HG03159 (cell line): ENCODE results near the gene ANXA3.

Source experiments
- ATAC-seq: cut with Tn5 transposase; IDR thresholded peaks from one replicate; pipeline ENCODE4 v1.9.1; 2021; ENCODE audit warnings: mild to moderate bottlenecking, moderate library complexity; ENCODE audit not compliant: unreplicated experiment

The ANXA3 gene

DNA sequence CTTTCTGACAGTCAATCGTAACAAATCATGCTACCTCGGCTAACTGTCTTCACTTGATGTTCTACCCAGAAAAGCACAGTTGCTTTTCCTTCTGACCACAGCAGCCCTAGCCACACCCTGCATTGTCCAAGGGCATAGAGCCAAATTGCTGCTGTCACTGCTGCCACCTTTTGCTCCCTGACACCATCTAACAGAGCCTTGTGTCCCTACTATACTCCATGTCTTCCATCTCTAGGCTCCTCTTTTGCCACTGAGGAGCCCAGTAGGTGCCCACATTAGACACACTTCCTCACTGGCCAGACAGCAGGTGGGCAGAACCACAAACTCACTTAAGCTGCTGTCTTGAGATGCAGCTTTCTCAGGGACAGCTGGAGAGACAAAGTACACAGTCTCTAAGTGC, 91.4 kb downstream of the ANXA3 start:
- no peak for ATAC-seq

DNA sequence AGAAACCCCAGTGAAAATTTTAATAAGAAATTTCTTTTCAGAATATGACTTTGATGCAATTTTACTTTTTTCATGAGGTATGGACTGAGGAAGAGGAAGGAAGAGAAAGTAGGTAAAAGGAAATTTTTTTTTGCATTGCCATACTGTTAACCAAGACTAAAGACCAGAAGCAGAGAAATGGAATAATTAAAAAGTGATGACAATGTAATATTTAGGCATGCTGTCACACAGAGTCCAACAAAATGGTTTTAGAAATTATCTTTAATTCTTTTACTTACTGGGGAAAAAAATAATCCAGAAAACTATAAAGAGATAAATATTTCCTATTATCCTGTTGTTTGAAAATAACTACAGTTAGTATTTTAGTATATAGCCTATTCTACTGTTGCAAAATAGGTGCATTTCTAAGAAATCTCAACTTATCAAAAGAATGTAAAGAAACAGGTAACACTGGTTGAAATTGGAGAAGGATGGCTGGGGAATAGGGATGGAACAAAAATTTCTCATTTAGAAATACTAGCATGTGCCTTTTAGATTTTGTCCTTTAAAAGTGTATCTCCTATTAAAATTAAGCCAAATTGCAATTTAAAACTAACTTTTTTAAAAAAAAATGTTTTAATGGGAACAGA, 92.6 kb downstream of the ANXA3 start:
- no peak for ATAC-seq

DNA sequence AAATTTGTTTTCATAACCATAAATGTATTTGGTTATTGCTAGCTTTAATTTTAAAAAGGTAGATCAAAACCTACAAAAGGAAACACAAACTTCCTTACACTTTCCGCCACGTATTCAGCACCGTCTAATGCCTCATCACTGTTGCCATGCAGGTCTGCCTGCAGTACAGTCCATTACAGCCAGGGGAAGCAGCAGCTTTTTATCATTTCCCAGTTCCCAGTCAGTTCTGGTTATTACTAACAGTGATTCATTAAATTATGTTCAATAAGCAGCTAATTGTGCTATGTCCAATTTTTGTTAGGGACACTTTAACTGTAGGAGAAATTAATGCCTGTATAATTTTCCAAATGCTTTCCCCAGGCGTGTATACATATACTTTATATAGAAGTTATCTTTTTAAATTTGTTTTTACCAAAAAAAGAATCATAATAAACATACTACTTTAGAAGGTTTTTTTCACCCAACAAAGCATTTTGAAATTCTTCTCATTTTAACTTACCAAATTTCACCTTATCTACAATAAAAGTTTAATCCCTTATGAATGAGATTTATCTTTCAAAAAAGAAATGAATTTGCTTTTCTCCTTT, 93.3 kb downstream of the ANXA3 start:
- ATAC-seq, result peak; percentile 97

DNA sequence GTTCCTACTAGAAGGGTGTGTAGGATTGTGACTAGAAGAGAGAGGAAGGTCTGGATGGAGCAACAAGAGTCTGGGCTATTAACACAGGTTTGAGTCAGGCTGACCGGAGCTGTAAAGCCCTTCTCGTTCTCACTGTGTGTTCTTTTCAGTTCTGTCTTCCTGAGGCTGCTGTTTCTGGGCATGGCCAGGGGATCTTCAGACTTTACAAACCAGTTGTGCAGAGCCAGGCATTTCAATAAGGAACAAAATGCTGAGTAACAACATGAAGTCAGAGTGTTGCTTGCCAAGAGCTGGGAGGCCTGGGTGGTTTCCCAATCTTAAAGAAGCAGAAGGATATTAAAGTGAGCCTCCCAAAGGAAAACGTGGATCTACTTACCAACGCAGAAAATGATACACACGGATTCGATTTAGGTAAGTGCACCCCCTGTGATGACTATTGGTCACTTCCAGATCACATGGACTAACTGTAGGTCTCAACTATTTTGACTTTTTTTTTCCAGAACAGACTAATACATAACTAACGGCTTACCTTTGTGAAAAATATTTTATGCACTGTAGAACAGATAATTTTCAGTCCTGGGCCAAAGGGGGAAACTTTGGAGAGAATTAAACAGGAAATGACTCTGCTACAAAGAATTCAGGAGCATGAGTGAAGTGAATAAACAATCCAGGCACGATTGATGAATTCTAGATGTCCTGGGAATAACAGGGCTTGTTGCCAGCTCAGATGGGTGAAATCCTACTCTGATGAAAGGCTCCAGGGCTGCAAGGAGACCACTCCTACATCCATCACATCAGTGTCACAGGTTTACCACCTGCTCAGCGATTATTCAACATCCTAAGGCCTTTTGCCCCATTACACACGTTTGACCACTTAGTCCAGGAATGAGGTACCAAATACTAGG, 94.5 kb downstream of the ANXA3 start:
- no peak for ATAC-seq

DNA sequence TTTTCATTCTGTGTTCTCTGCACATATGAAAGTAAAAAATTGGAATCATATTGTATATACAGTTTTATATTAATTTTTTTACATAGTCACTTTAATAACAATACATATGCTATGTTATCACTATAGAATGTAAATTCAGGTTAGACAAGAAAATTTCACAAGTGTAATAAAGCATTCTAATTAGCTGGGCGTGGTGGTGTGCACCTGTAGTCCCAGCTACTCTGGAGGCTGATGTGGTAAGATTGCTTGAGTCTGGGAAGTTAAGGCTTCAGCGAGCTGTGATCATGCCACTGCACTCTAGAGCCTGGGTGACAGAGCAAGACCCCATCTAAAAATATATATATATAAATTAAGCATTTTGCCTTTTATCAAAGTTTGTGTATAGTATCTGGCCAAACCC, 95.7 kb downstream of the ANXA3 start:
- no peak for ATAC-seq

DNA sequence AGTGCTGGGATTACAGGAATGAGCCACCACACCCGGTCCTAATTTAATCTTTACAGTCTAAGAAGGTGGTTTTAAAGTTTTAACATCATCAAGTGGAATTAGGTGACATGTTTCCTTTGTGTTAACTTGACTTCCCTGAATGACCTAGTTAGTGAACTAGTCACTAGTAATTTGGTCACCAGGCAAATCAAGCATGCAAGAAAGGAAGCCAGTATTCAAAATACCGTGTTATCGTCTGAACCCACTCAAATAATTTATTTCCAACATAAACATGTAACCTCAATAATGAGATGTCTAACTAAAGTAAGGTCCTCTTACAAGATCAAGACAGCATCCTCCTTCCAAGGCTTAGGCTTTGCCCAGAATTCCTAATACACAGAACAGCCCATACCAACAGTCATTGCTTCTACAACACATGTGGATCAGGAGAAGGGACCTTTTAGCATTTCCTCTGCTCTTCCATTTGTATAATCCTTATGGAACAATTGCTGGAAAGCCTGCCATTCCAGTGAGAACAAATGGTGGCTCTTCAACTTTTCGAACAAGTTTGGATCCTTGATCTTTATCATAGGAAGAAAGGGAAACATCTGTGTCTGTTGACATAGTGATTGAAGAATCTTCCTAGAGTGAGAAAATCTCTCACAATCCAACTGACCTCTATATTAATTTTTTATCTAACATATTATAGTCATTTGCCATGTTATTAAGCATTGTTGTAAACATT, 97.2 kb downstream of the ANXA3 start:
- no peak for ATAC-seq

DNA sequence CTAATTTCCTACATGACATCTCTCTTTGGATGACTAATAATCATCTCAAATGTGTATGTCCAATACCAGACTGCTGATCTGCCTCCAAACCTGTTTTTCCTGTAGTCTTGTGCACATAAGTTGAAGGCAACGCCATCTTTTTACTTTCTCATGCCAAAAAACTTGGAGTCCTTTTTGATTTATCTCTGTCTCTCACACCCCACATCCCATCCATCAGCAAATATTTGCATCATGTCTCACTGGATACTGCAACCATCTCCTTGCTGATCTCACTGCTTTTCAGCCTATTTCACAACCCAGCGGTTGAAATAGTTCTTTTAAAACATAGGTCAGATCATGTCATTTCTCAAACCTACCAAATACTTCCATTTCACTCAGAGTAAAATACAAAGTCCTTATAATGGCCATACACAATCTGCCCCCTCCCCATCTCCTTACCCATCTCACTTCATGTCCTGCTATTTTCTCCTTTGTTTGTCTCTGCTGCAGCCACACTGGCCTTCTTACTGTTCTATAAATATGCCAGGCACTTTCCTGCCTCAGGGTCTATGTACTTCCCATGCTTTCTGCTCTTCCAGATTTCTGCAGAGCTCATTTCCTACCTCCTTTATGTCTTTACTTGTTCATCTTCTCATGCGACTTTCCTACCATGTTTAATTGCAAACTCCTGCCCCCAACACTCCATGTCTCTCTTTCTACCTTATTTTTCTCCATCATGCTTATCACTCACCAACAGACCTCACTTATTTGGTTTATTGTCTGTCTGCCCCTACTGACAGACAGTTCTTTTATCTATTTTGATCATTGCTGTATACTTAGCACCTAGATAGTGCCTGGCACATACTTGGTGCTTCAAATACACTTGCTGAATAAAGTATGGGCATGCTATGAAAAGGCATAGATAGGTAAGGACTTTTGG, 98.8 kb downstream of the ANXA3 start:
- no peak for ATAC-seq

DNA sequence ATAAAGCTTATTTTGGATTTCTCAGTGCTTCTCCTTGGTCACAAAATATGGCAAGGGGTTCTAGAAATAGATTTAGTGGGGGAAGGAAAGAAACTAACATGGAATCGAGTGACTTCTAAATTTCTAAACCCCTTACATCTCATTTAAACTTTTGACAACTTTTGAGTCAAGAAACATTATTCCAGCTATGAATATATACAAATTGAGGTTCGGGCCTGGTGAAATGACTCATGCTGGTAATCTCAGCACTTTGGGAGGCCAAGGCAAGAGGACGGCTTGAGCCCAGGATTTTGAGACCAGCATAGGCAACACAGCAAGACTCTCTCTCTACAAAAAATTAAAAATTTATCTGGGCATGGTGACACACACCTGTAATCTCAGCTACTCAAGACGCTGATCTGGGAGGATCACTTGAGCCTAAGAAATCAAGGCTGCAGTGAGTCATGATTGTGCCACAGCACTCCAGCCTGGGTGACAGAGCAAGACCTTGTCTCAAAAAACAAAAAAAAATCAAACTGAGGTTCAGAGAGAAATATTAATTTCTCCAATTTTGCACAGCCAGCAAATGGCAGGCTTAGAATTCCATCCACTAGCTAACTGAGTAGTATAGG, 99.8 kb downstream of the ANXA3 start:
- no peak for ATAC-seq

DNA sequence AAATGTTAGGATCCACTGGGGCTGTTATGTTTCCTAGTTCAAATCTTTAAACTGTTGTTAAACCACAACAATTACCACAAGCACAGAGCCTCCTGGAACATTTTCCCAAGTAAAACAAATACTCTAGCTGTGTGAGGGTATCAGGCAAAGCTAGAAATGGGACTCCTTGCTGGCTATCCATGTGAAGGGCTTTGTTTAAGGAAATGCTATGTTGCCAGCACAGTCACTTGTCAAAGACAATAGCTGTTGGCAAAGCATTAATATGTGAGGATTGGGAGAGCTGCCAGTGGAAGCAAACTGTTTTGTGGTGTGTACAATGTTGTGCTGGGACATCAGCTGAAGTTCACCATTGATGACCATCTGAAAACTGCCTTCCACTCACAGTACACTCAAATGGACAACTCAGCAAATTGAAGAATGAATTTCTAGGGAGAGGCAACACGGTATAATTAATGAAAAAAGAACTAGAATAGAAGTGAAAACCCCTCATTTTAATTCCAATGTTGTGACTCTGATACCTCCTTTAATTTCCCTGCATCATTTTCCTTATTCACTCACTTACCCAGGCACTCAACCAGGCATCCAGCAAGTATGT, 100.8 kb downstream of the ANXA3 start:
- ATAC-seq, result no peak

DNA sequence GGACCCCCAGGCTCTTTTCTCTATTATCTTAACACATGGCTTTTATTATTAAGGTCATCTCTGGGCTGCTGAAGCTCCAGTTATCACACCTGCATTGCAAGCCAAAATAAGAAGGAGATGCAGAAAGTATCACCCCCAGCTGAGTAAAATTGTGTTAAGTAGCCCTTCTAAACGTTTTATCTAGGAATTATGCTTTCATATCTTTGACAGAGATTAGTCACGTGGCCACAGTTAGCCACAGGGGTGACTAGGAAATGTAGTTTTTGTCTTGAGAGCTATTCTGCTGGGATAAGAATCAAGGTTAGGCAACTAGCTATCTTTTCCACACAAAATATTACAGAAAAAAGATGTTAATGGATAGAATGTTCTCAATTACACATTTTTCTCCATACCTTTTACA, 102.1 kb downstream of the ANXA3 start:
- no peak for ATAC-seq

DNA sequence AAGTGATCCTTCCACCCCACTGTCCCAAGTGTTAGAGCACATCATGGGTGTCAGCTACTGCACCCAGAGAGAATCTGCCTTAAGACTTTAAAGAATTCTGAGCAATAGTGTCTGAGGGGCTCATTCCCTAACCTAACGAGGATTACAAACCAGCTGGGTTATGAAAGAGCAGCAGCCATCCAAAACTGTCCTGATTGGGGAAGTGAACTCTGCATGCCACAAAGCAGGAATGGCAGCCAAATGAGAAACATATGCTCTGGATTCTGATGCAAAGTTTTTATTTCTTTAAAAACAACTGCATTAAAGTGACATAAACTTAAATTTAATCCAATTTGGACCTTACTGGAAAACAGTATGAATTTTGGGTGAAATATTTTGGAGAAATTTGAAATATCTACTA, 103.2 kb downstream of the ANXA3 start:
- ATAC-seq, result no peak

DNA sequence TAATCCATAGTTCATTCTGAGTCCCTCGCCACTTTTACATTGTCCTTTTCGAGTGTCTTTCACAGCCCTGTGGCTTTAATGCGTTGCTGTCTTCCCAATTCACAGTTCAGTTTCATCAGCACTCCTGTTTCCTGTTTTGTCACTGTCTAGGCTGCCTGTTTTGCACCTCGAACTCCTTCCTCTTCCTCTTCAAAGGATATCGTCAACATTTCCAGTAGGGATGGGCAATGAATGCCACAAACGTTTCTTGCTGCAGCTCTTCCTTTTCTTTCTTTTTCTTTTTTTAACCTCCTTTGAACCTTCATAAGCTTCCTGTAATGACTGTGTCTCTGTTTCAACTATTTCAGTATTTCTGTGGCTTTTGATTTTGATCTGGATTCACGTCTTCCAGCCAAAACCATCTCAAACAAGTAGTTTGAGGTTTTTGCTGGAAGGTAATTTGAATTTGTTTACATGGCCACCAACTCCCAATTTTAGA, 105.4 kb downstream of the ANXA3 start:
- ATAC-seq, result no peak

DNA sequence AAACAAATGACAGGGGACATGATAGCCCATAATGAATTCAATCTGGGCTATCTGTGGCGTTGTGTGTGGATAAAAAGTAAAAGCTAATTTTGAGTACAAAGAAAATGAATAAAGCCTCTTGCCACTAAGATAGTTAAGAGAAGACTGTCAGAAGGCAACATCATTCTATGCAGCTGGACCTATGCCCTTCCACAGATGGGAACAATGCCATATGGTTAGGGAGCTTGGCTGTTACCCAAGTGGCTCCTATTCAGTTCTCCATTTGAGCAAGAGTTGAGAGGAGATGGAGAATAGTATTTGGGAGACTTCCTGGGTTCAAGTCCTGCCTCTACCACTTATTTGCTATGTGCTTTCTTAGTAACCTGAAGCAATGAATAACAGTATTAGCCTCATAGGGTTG, 107.7 kb downstream of the ANXA3 start:
- ATAC-seq, result no peak

DNA sequence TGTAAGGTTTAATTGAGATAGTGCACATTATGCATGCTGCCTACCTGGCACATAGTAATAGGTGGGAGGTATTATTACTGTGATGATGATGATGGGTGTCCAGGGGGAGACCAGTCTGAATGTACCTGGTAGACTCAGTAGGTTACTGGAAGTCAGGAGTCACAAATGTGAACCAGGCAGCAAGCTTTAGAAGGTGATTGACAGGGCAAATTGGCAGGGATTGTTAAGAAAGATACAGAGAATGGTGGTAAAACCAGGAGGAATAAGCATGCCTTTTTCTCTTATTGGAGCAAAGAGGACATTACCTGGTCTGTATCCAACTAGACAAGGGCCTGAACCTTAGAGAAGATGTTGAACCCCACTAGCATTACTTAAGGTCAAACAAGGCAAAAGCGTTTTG, 108.1 kb downstream of the ANXA3 start:
- ATAC-seq, result no peak
